Activated CD8-positive, alpha-beta T cell treated with anti-CD3 and anti-CD28 coated beads for 36 hours (primary cell): ENCODE measurements around the gene KRTAP16-1. TPM values are rescaled to one million over a fixed set of nuclear protein-coding genes. Genes with fewer than 3 reads are reported as not detected.
"Not testable (repeated sequence)": the region's sequence is repeated elsewhere in the genome, so short reads cannot be mapped to it uniquely, and the experiment has no call there.

Experiments
- ATAC-seq: fragments of 200-7000 bp; cut with Tn5 transposase; one replicate; pipeline ENCODE4 v1.10.0; 2021; ENCODE audit warnings: mild to moderate bottlenecking, moderate library complexity
- CTCF ChIA-PET: fragments of 350-600 bp; sonication (Branson Sonifier 250); formaldehyde crosslinking; loops from one replicate; lab custom pipeline; 2021; ENCODE audit warnings: antibody characterized with exemption; lab: Charles Lee
- POLR2A ChIA-PET: fragments of 350-600 bp; sonication (Branson Sonifier 250); formaldehyde crosslinking; loops from one replicate; lab custom pipeline; 2021; ENCODE audit warnings: antibody characterized with exemption; lab: Charles Lee
- DNase-seq: peaks from one replicate; pipeline ENCODE4 v3.0.0-alpha.2; 2020
- H3K27ac Mint-ChIP-seq: one replicate; pipeline ENCODE4 v1.8.0; 2021; ENCODE audit warnings: mild to moderate bottlenecking, mixed read lengths
- H3K27me3 Mint-ChIP-seq: one replicate; pipeline ENCODE4 v1.8.0; 2021; ENCODE audit warnings: mixed read lengths
- H3K36me3 Mint-ChIP-seq: one replicate; pipeline ENCODE4 v1.8.0; 2021; ENCODE audit warnings: low read depth, mixed read lengths
- H3K4me1 Mint-ChIP-seq: one replicate; pipeline ENCODE4 v1.8.0; 2021; ENCODE audit warnings: low read depth, mixed read lengths
- H3K4me3 Mint-ChIP-seq: one replicate; pipeline ENCODE4 v1.8.0; 2021; ENCODE audit warnings: mild to moderate bottlenecking, moderate library complexity, mixed read lengths
- H3K9me3 Mint-ChIP-seq: one replicate; pipeline ENCODE4 v1.8.0; 2021; ENCODE audit warnings: mixed read lengths
- CTCF ChIP-seq: fragments of 200-600 bp; IDR thresholded peaks from one replicate; pipeline ENCODE4 v1.8.0; 2022; ENCODE audit warnings: antibody characterized with exemption, mild to moderate bottlenecking
- intact Hi-C: fragments of 100-400 bp; cut with micrococcal nuclease; formaldehyde crosslinking; loops from one replicate; pipeline ENCODE4 v1.10.0; 2022
- total RNA-seq, 2 experiments: library from RNA; stranded (reverse); gene quantifications; one replicate each; pipeline ENCODE4 v1.2.3, GENCODE V29; 2021

KRTAP16-1 gene
- total RNA-seq, 2 experiments from 2014 or later, result not detected

GRCh38 chr17:41284546-41284945, 24.6 kb downstream of the KRTAP16-1 start:
- POLR2A ChIA-PET, result interaction anchor here (0.6 kb wide), 1 partner anchor 224 kb away, joined by 3 read pairs; no protein-coding TSS in a partner anchor

GRCh38 chr17:41284043-41284442, 25.1 kb downstream of the KRTAP16-1 start:
- TF ChIP-seq CTCF, result no peak
- intact Hi-C loops, result no loop called here
- POLR2A ChIA-PET, result interaction anchor here (0.6 kb wide), 1 partner anchor 224 kb away, joined by 3 read pairs; no protein-coding TSS in a partner anchor

More at GRCh38 chr17:41284546-41284945, 24.6 kb downstream of the KRTAP16-1 start:
- no peak for TF ChIP-seq CTCF
- no peaks in the 10 kb centered on the region for H3K36me3 Mint-ChIP-seq
- no peak overlapping the region for H3K27ac Mint-ChIP-seq
- no peak overlapping the region for H3K4me3 Mint-ChIP-seq
- ATAC-seq (no peak), DNase-seq (no peak)
- intact Hi-C loops, result no loop called here
- H3K27me3 Mint-ChIP-seq, result no peaks in the 10 kb centered on the region
- CTCF ChIA-PET, result interaction anchor here (0.5 kb wide), 1 partner anchor 23 kb away, joined by 3 read pairs; no protein-coding TSS in a partner anchor
- H3K4me1 Mint-ChIP-seq, result peaks cover 10% of the 10 kb centered on the region
- no peaks in the 10 kb centered on the region for H3K9me3 Mint-ChIP-seq

GRCh38 chr17:41278176-41278955, 30.7 kb downstream of the KRTAP16-1 start:
- Mint-ChIP-seq H3K4me1 (no peaks in the 10 kb centered on the region), H3K27ac (no peak overlapping the region), H3K27me3 (peaks cover 6% of the 10 kb centered on the region), H3K4me3 (no peak overlapping the region), H3K36me3 (no peaks in the 10 kb centered on the region), H3K9me3 (no peaks in the 10 kb centered on the region)
- ChIA-PET CTCF (no interaction called here), POLR2A (no interaction called here)
- TF ChIP-seq CTCF, result no peak
- no peak for DNase-seq
- intact Hi-C loops, result no loop called here
- ATAC-seq, result no peak

More at GRCh38 chr17:41284043-41284442, 25.1 kb downstream of the KRTAP16-1 start:
- Mint-ChIP-seq H3K36me3 (no peaks in the 10 kb centered on the region), H3K4me1 (peaks cover 10% of the 10 kb centered on the region), H3K27ac (no peak overlapping the region), H3K9me3 (no peaks in the 10 kb centered on the region), H3K4me3 (no peak overlapping the region), H3K27me3 (no peaks in the 10 kb centered on the region)
- no peak for ATAC-seq
- no peak for DNase-seq
- CTCF ChIA-PET, result interaction anchor here (0.5 kb wide), 1 partner anchor 23 kb away, joined by 3 read pairs; no protein-coding TSS in a partner anchor

- H3K4me1 Mint-ChIP-seq, H3K4me3 Mint-ChIP-seq, DNase-seq, CTCF ChIA-PET, intact Hi-C loops, H3K36me3 Mint-ChIP-seq, POLR2A ChIA-PET, H3K9me3 Mint-ChIP-seq, ATAC-seq, H3K27me3 Mint-ChIP-seq, H3K27ac Mint-ChIP-seq: not testable (repeated sequence)
Observed at GRCh38 chr17:41275648-41276190, 33.4 kb downstream of the KRTAP16-1 start, which contains the start of gene KRTAP9-7. Gene KRTAP9-7, plus strand, starts transcription at chr17:41275698. Its CDS starts 0 bp downstream, at chr17:41275698.

- Mint-ChIP-seq H3K27me3 (peaks cover 6% of the 10 kb centered on the region), H3K27ac (no peak overlapping the region), H3K36me3 (no peaks in the 10 kb centered on the region), H3K9me3 (no peaks in the 10 kb centered on the region), H3K4me3 (no peak overlapping the region), H3K4me1 (no peaks in the 10 kb centered on the region)
- ChIA-PET CTCF (no interaction called here), POLR2A (no interaction called here)
- ATAC-seq (no peak), DNase-seq (no peak)
- no peak for TF ChIP-seq CTCF
- intact Hi-C loops, result no loop called here
Observed at GRCh38 chr17:41271858-41272257, 37.3 kb downstream of the KRTAP16-1 start.

- H3K27ac Mint-ChIP-seq, POLR2A ChIA-PET, H3K4me3 Mint-ChIP-seq, DNase-seq, H3K4me1 Mint-ChIP-seq, H3K27me3 Mint-ChIP-seq, H3K36me3 Mint-ChIP-seq, ATAC-seq, intact Hi-C loops, H3K9me3 Mint-ChIP-seq, CTCF ChIA-PET: not testable (repeated sequence)
Observed at GRCh38 chr17:41271323-41271722, 37.8 kb downstream of the KRTAP16-1 start.
